HEK293 (cell line): ENCODE data around the gene CHAC2.

Experiments used
- CTCF ChIA-PET: fragments of 350-600 bp; formaldehyde crosslinking; extraction: SDS; loops from one replicate; lab custom pipeline; 2021; ENCODE audit warnings: antibody characterized with exemption; lab: Yijun Ruan, JAX
- POLR2A ChIA-PET: fragments of 300-600 bp; formaldehyde crosslinking; extraction: SDS; loops from one replicate; lab custom pipeline; 2020; ENCODE audit warnings: antibody characterized with exemption, inconsistent platforms; lab: Yijun Ruan, JAX
- H3K27ac ChIP-seq: fragments of 200-500 bp; sonication (Bioruptor generic); 2 replicates; pipeline ENCODE4 v1.5.1; 2014; ENCODE audit warnings: low read depth, low read length, control low read depth, inconsistent platforms; ENCODE audit errors: extremely low read depth
- H3K36me3 ChIP-seq, 2 experiments: fragments of 200-500 bp in 1 of 2; sonication (Bioruptor generic) in 1 of 2; 1 replicate in 1 of 2; 2 replicates in 1 of 2; pipeline ENCODE4 v1.5.1; 2014 to 2017; ENCODE audit warnings: inconsistent platforms in 2 of 2, low read length in 2 of 2; ENCODE audit not compliant: control insufficient read depth in 2 of 2, insufficient read depth in 1 of 2
- H3K4me1 ChIP-seq: fragments of 200-500 bp; sonication (Bioruptor generic); 2 replicates; pipeline ENCODE4 v1.5.1; 2014; ENCODE audit warnings: mild to moderate bottlenecking, low read length, inconsistent platforms; ENCODE audit not compliant: control insufficient read depth, insufficient read depth
- H3K4me3 ChIP-seq: 2 replicates; pipeline ENCODE4 v1.5.1; 2011; ENCODE audit warnings: low read depth, mild to moderate bottlenecking, control low read depth, low read length, moderate library complexity
- H3K9me3 ChIP-seq: fragments of 200-500 bp; sonication (Bioruptor generic); 2 replicates; pipeline ENCODE4 v1.5.1; 2014; ENCODE audit warnings: low read depth, low read length, inconsistent platforms; ENCODE audit not compliant: control insufficient read depth, insufficient read depth
- BCL11B ChIP-seq: fragments of 450-650 bp; formaldehyde crosslinking; IDR thresholded peaks from 2 replicates; pipeline ENCODE4 v1.5.1; 2016; ENCODE audit warnings: low read depth, missing biosample characterization, missing genetic modification characterization
- HOXA7 ChIP-seq: sonication (generic); formaldehyde crosslinking; IDR thresholded peaks from 2 replicates; pipeline ENCODE4 v1.8.1; 2022; ENCODE audit warnings: missing genetic modification reagents, borderline replicate concordance
- HOXC10 ChIP-seq: sonication (generic); formaldehyde crosslinking; IDR thresholded peaks from 2 replicates; pipeline ENCODE4 v1.8.1; 2023; ENCODE audit warnings: mild to moderate bottlenecking, missing genetic modification reagents
- HOXD13 ChIP-seq: sonication (generic); formaldehyde crosslinking; IDR thresholded peaks from 2 replicates; pipeline ENCODE4 v1.8.0; 2022; ENCODE audit warnings: missing genetic modification reagents, borderline replicate concordance
- MYNN ChIP-seq: fragments of 450-650 bp; formaldehyde crosslinking; IDR thresholded peaks from 2 replicates; pipeline ENCODE4 v1.5.1; 2016; ENCODE audit warnings: missing biosample characterization, missing genetic modification characterization, borderline replicate concordance
- PBX3 ChIP-seq: sonication (generic); formaldehyde crosslinking; IDR thresholded peaks from 2 replicates; pipeline ENCODE4 v1.8.1; 2022; ENCODE audit warnings: mild to moderate bottlenecking, moderate library complexity, missing genetic modification reagents
- PRDM6 ChIP-seq: fragments of 450-650 bp; formaldehyde crosslinking; IDR thresholded peaks from 2 replicates; pipeline ENCODE4 v1.5.1; 2017; ENCODE audit warnings: missing biosample characterization, missing genetic modification characterization
- SP7 ChIP-seq: fragments of 450-650 bp; formaldehyde crosslinking; IDR thresholded peaks from 2 replicates; pipeline ENCODE4 v1.5.1; 2016; ENCODE audit warnings: missing biosample characterization, missing genetic modification characterization
- ZBTB10 ChIP-seq: fragments of 450-650 bp; formaldehyde crosslinking; IDR thresholded peaks from 2 replicates; pipeline ENCODE4 v1.5.1; 2016; ENCODE audit warnings: missing biosample characterization, missing genetic modification characterization
- ZBTB49 ChIP-seq: fragments of 450-650 bp; formaldehyde crosslinking; IDR thresholded peaks from 2 replicates; pipeline ENCODE4 v1.5.1; 2016; ENCODE audit warnings: missing biosample characterization, missing genetic modification characterization, low read depth
- ZNF112 ChIP-seq: fragments of 450-650 bp; formaldehyde crosslinking; IDR thresholded peaks from 2 replicates; pipeline ENCODE4 v1.5.0; 2017; ENCODE audit warnings: missing biosample characterization, missing genetic modification characterization
- ZNF146 ChIP-seq: fragments of 450-650 bp; formaldehyde crosslinking; IDR thresholded peaks from 2 replicates; pipeline ENCODE4 v1.5.1; 2016; ENCODE audit warnings: missing biosample characterization, missing genetic modification characterization
- ZNF155 ChIP-seq: fragments of 450-650 bp; formaldehyde crosslinking; IDR thresholded peaks from 2 replicates; pipeline ENCODE4 v1.5.1; 2016; ENCODE audit warnings: missing biosample characterization, missing genetic modification characterization
- ZNF169 ChIP-seq: fragments of 450-650 bp; formaldehyde crosslinking; IDR thresholded peaks from 2 replicates; pipeline ENCODE4 v1.5.1; 2016; ENCODE audit warnings: missing biosample characterization, missing genetic modification characterization
- ZNF449 ChIP-seq: fragments of 450-650 bp; formaldehyde crosslinking; IDR thresholded peaks from 2 replicates; pipeline ENCODE4 v1.5.1; 2017; ENCODE audit warnings: missing biosample characterization, mild to moderate bottlenecking, missing genetic modification characterization, moderate library complexity
- ZNF518A ChIP-seq: fragments of 450-650 bp; formaldehyde crosslinking; conservative IDR thresholded peaks from 2 replicates; pipeline ENCODE4 v1.5.1; 2016; ENCODE audit warnings: low read depth, missing biosample characterization, missing genetic modification characterization
- ZNF544 ChIP-seq: fragments of 450-650 bp; formaldehyde crosslinking; IDR thresholded peaks from 2 replicates; pipeline ENCODE4 v1.5.0; 2017; ENCODE audit warnings: missing biosample characterization, missing genetic modification characterization
- ZNF837 ChIP-seq: fragments of 450-650 bp; formaldehyde crosslinking; IDR thresholded peaks from 2 replicates; pipeline ENCODE4 v1.5.1; 2016; ENCODE audit warnings: missing biosample characterization, missing genetic modification characterization
- ZNF843 ChIP-seq: fragments of 450-650 bp; formaldehyde crosslinking; IDR thresholded peaks from 2 replicates; pipeline ENCODE4 v1.5.1; 2016; ENCODE audit warnings: missing biosample characterization, missing genetic modification characterization
- ZSCAN30 ChIP-seq: fragments of 450-650 bp; IDR thresholded peaks from 2 replicates; pipeline ENCODE4 v1.5.1; 2018; ENCODE audit warnings: missing biosample characterization, mild to moderate bottlenecking, missing genetic modification characterization, moderate library complexity

CHAC2 gene

GRCh38 chr2:53801547-53801946, 33.9 kb downstream of the CHAC2 start:
- TF ChIP-seq ZNF544 (tag by site-specific recombination) (no peak), ZNF169 (tag by site-specific recombination) (no peak), BCL11B (tag by site-specific recombination) (no peak), ZNF146 (tag by site-specific recombination) (no peak), ZNF449 (no peak), PBX3 (CRISPR knock-in tag) (no peak), HOXD13 (CRISPR knock-in tag) (no peak), ZNF837 (tag by site-specific recombination) (no peak), ZBTB10 (tag by site-specific recombination) (no peak), ZSCAN30 (tag by site-specific recombination) (no peak), ZBTB49 (no peak), HOXC10 (CRISPR knock-in tag) (no peak), MYNN (tag by site-specific recombination) (no peak), ZNF112 (tag by site-specific recombination) (no peak), ZNF155 (tag by site-specific recombination) (no peak)
- TF ChIP-seq, all 188 proteins: peak for 0
- Histone ChIP-seq H3K27ac (no peak overlapping the region), H3K9me3 (no peaks in the 10 kb centered on the region), H3K4me3 (no peak overlapping the region), H3K4me1 (peaks cover 3% of the 10 kb centered on the region; the same call in 1 of the 2 replicates), H3K36me3 (peaks cover 54 to 58% of the 10 kb centered on the region in 2 experiments)
- ChIA-PET CTCF (interaction anchor here (0.6 to 1.0 kb wide), 2 partner anchors 903 to 1405 kb away, joined by 4 to 5 read pairs; no protein-coding TSS in a partner anchor), POLR2A (no interaction called here)

GRCh38 chr2:53802617-53803151, 35.1 kb downstream of the CHAC2 start:
- Histone ChIP-seq H3K9me3 (no peaks in the 10 kb centered on the region), H3K36me3 (peaks cover 51 to 61% of the 10 kb centered on the region in 2 experiments), H3K4me1 (peaks cover 3% of the 10 kb centered on the region; the same call in 1 of the 2 replicates), H3K4me3 (no peak overlapping the region), H3K27ac (no peak overlapping the region)
- ChIA-PET CTCF (interaction anchor here (1.0 kb wide), 1 partner anchor 902 kb away, joined by 5 read pairs; no protein-coding TSS in a partner anchor), POLR2A (no interaction called here)
- TF ChIP-seq BCL11B (tag by site-specific recombination) = no peak
- no peak for TF ChIP-seq HOXC10 (CRISPR knock-in tag)
- no peak for TF ChIP-seq ZNF843 (tag by site-specific recombination)
- peak; percentile 52; the same call in 1 of the 2 replicates for TF ChIP-seq ZNF518A (tag by site-specific recombination)
- TF ChIP-seq SP7 (tag by site-specific recombination) = peak; percentile 78
- TF ChIP-seq HOXA7 (CRISPR knock-in tag) = no peak
- TF ChIP-seq PRDM6 (tag by site-specific recombination) = 0 out of 2 replicates have a peak, but pooled peaks have one; percentile 11
